ENCODE results near the gene PRRG1.

GRCh38 chrX:37302569-37302968 is 46.6 kb upstream of the PRRG1 start:
- peak in 1 of 4 experiments; percentile 9 for TF ChIP-seq CTCF (IDR thresholded peaks at IDR 0.05)
- TF ChIP-seq POLR2A (IDR thresholded peaks at IDR 0.05) = no peak

Data from prostate gland (tissue), 2 donors.